SU-DHL-6 (cell line): ENCODE results near the gene NHS.

ENCODE experiments used
- H2AFZ ChIP-seq: fragments of 200-600 bp; sonication (generic); 2 replicates; pipeline ENCODE4 v1.6.1; 2014; ENCODE audit warnings: low read depth, mild to moderate bottlenecking, moderate library complexity, mixed read lengths, antibody characterized with exemption, low read length; ENCODE audit not compliant: severe bottlenecking
- H3F3A ChIP-seq: fragments of 200-600 bp; shearing (Covaris generic); 2 replicates; pipeline ENCODE4 v1.6.0; 2016; ENCODE audit warnings: antibody characterized with exemption, mild to moderate bottlenecking; ENCODE audit not compliant: insufficient read depth
- H3K27ac ChIP-seq: fragments of 200-600 bp; sonication (generic); 2 replicates; pipeline ENCODE4 v1.5.1; 2016; ENCODE audit warnings: low read depth, mild to moderate bottlenecking, low read length, moderate library complexity, mixed read lengths
- H3K27me3 ChIP-seq: fragments of 200-600 bp; sonication (generic), shearing (Covaris generic); 2 replicates; pipeline ENCODE4 v1.6.0; 2014; ENCODE audit warnings: mild to moderate bottlenecking, low read length
- H3K36me3 ChIP-seq: fragments of 200-600 bp; sonication (generic); 2 replicates; pipeline ENCODE4 v1.6.1; 2014; ENCODE audit warnings: mild to moderate bottlenecking, low read length, mixed read lengths
- H3K4me2 ChIP-seq: fragments of 300-600, 200-600 bp; shearing (Covaris generic), sonication (generic); 2 replicates; pipeline ENCODE4 v1.6.0; 2014; ENCODE audit warnings: low read length, low read depth, mild to moderate bottlenecking; ENCODE audit not compliant: poor library complexity, severe bottlenecking
- H3K4me3 ChIP-seq: fragments of 200-600 bp; sonication (generic); 2 replicates; pipeline ENCODE4 v1.5.1; 2014; ENCODE audit warnings: antibody characterized with exemption, low read length, mild to moderate bottlenecking, mixed read lengths; ENCODE audit not compliant: insufficient read depth, poor library complexity, severe bottlenecking
- H3K79me2 ChIP-seq: fragments of 200-600 bp; sonication (generic); 2 replicates; pipeline ENCODE4 v1.6.1; 2014; ENCODE audit warnings: mild to moderate bottlenecking, low read length, moderate library complexity; ENCODE audit not compliant: insufficient read depth
- H3K9ac ChIP-seq: fragments of 200-600 bp; sonication (generic); 2 replicates; pipeline ENCODE4 v1.7.0; 2014; ENCODE audit warnings: mild to moderate bottlenecking, low read length
- H3K9me2 ChIP-seq: fragments of 200-600 bp; sonication (generic); replicated peaks from 2 replicates; pipeline ENCODE4 v1.6.1; 2014; ENCODE audit warnings: low read length; ENCODE audit not compliant: insufficient read depth
- H3K9me3 ChIP-seq: fragments of 200-600 bp; sonication (generic); 2 replicates; pipeline ENCODE4 v1.6.1; 2014; ENCODE audit warnings: low read length, mixed read lengths; ENCODE audit not compliant: insufficient read depth
- H4K20me1 ChIP-seq: fragments of 200-600 bp; sonication (generic); 2 replicates; pipeline ENCODE4 v1.6.1; 2014; ENCODE audit warnings: low read depth, mild to moderate bottlenecking, antibody characterized with exemption, low read length, moderate library complexity, mixed read lengths
- CTCF ChIP-seq: fragments of 200-600 bp; sonication (generic); IDR thresholded peaks from one replicate; pipeline ENCODE4 v1.5.1; 2017; ENCODE audit warnings: antibody characterized with exemption, mild to moderate bottlenecking, low read length, moderate library complexity; ENCODE audit not compliant: insufficient read depth, poor library complexity, severe bottlenecking
- EZH2phosphoT487 ChIP-seq: fragments of 200-600 bp; sonication (generic), shearing (Covaris generic); conservative IDR thresholded peaks from 2 replicates; pipeline ENCODE4 v1.6.1; 2018; ENCODE audit warnings: mild to moderate bottlenecking, antibody characterized with exemption, low read length, moderate library complexity, mixed read lengths

The NHS gene

GRCh38 chrX:17743913-17744312 is 368.9 kb downstream of the NHS start:
- no peaks in the 10 kb centered on the region for H3K27me3 ChIP-seq
- no peaks in the 10 kb centered on the region for H3K36me3 ChIP-seq
- no peak overlapping the region for H3K4me2 ChIP-seq
- H3F3A ChIP-seq, result no peaks in the 10 kb centered on the region
- H3K9me2 ChIP-seq, result no peaks in the 10 kb centered on the region
- no peak overlapping the region for H3K4me3 ChIP-seq
- no peak overlapping the region for H2AFZ ChIP-seq
- no peaks in the 10 kb centered on the region for H3K9me3 ChIP-seq
- TF ChIP-seq CTCF (no peak), EZH2phosphoT487 (no peak)
- H3K79me2 ChIP-seq, result no peaks in the 10 kb centered on the region
- no peaks in the 10 kb centered on the region for H4K20me1 ChIP-seq
- H3K27ac ChIP-seq, result no peak overlapping the region
- H3K9ac ChIP-seq, result no peak overlapping the region

- Histone ChIP-seq H3K9ac (no peak overlapping the region), H3K4me2 (no peak overlapping the region), H3K79me2 (no peaks in the 10 kb centered on the region), H3K4me3 (no peak overlapping the region), H3K36me3 (no peaks in the 10 kb centered on the region), H3K9me3 (no peaks in the 10 kb centered on the region), H3K9me2 (no peaks in the 10 kb centered on the region), H4K20me1 (no peaks in the 10 kb centered on the region), H3K27me3 (no peaks in the 10 kb centered on the region), H3K27ac (no peak overlapping the region), H3F3A (no peaks in the 10 kb centered on the region), H2AFZ (no peak overlapping the region)
- TF ChIP-seq CTCF (no peak), EZH2phosphoT487 (no peak)
These were observed 370.0 kb downstream of the NHS start for GRCh38 chrX:17744896-17745523.

GRCh38 chrX:17747692-17748091 is 372.7 kb downstream of the NHS start:
- no peak overlapping the region for H3K27ac ChIP-seq
- no peak overlapping the region for H3K4me2 ChIP-seq

More at GRCh38 chrX:17747692-17748091, 372.7 kb downstream of the NHS start:
- H3K27me3 ChIP-seq, result no peaks in the 10 kb centered on the region
- no peaks in the 10 kb centered on the region for H3F3A ChIP-seq
- no peak overlapping the region for H3K4me3 ChIP-seq
- H3K79me2 ChIP-seq, result no peaks in the 10 kb centered on the region
- H3K9ac ChIP-seq, result no peak overlapping the region
- no peaks in the 10 kb centered on the region for H3K9me2 ChIP-seq
- H3K9me3 ChIP-seq, result no peaks in the 10 kb centered on the region
- H4K20me1 ChIP-seq, result no peaks in the 10 kb centered on the region
- no peak overlapping the region for H2AFZ ChIP-seq
- TF ChIP-seq CTCF (no peak), EZH2phosphoT487 (no peak)
- no peaks in the 10 kb centered on the region for H3K36me3 ChIP-seq
